GM12878 (cell line): ENCODE data around the gene HMGB2. TPM values are rescaled to one million over a fixed set of nuclear protein-coding genes. Genes with fewer than 3 reads are reported as not detected.

Experiments used
- BACH1 ChIP-seq: fragments of 450-650 bp; IDR thresholded peaks from 2 replicates; pipeline ENCODE4 v1.6.1; 2017; ENCODE audit warnings: mild to moderate bottlenecking, borderline replicate concordance
- BRCA1 ChIP-seq: IDR thresholded peaks from 2 replicates; pipeline ENCODE4 v1.6.1; 2011; ENCODE audit warnings: low read depth, low read length, improper control_type of control experiment
- CBX5 ChIP-seq: sonication (generic); IDR thresholded peaks from 2 replicates; pipeline ENCODE4 v1.6.1; 2016; ENCODE audit warnings: low read depth, moderate library complexity, mild to moderate bottlenecking, inconsistent platforms
- CREM ChIP-seq: IDR thresholded peaks from 2 replicates; pipeline ENCODE4 v1.6.1; 2014; ENCODE audit warnings: antibody characterized with exemption, low read depth
- EP300 ChIP-seq, 2 experiments: fragments of 150-350 bp in 1 of 2; IDR thresholded peaks; 2 replicates each; pipeline ENCODE4 v1.6.1; 2011 to 2012; ENCODE audit warnings: low read depth in 2 of 2, low read length in 2 of 2, borderline replicate concordance in 1 of 2, improper control_type of control experiment in 1 of 2, inconsistent platforms in 1 of 2; ENCODE audit not compliant: control insufficient read depth in 1 of 2
- FOXK2 ChIP-seq: fragments of 450-650 bp; IDR thresholded peaks from 2 replicates; pipeline ENCODE4 v1.6.1; 2017; ENCODE audit warnings: mild to moderate bottlenecking, moderate library complexity
- HCFC1 ChIP-seq: fragments of 150-350 bp; IDR thresholded peaks from 2 replicates; pipeline ENCODE4 v1.6.1; 2014; ENCODE audit warnings: low read length
- HDGF ChIP-seq: fragments of 450-650 bp; IDR thresholded peaks from 2 replicates; pipeline ENCODE4 v1.6.1; 2016; ENCODE audit warnings: antibody characterized with exemption
- MYC ChIP-seq: IDR thresholded peaks from 2 replicates; pipeline ENCODE4 v1.6.1; 2011; ENCODE audit warnings: mild to moderate bottlenecking, low read length, moderate library complexity, inconsistent platforms; ENCODE audit not compliant: insufficient read depth, insufficient replicate concordance, insufficient read length, severe bottlenecking
- NFXL1 ChIP-seq: fragments of 450-650 bp; IDR thresholded peaks from 2 replicates; pipeline ENCODE4 v1.6.1; 2017; ENCODE audit warnings: antibody characterized with exemption, mild to moderate bottlenecking, borderline replicate concordance
- PAX5 ChIP-seq: IDR thresholded peaks from 2 replicates; pipeline ENCODE4 v1.6.1; 2011; ENCODE audit warnings: low read depth, low read length, borderline replicate concordance
- POLR2A ChIP-seq: IDR thresholded peaks from 2 replicates; pipeline ENCODE4 v1.6.1; 2011; ENCODE audit warnings: low read depth, mild to moderate bottlenecking, low read length
- RAD21 ChIP-seq: IDR thresholded peaks from 2 replicates; pipeline ENCODE4 v1.6.1; 2011; ENCODE audit warnings: mild to moderate bottlenecking, low read depth, low read length, moderate library complexity; ENCODE audit not compliant: insufficient read depth
- SIX5 ChIP-seq: IDR thresholded peaks from 2 replicates; pipeline ENCODE4 v1.6.1; 2011; ENCODE audit warnings: mild to moderate bottlenecking, low read depth, low read length, moderate library complexity; ENCODE audit not compliant: severe bottlenecking
- SMAD5 ChIP-seq: IDR thresholded peaks from 2 replicates; pipeline ENCODE4 v1.6.1; 2016; ENCODE audit warnings: antibody characterized with exemption, low read depth
- SMC3 ChIP-seq: IDR thresholded peaks from 2 replicates; pipeline ENCODE4 v1.6.1; 2011; ENCODE audit warnings: low read length, improper control_type of control experiment, borderline replicate concordance
- SREBF2 ChIP-seq: IDR thresholded peaks from 2 replicates; pipeline ENCODE4 v1.6.1; 2012; ENCODE audit warnings: mild to moderate bottlenecking, low read length
- YBX1 ChIP-seq: fragments of 450-650 bp; IDR thresholded peaks from 2 replicates; pipeline ENCODE4 v1.6.1; 2016; ENCODE audit warnings: antibody characterized with exemption
- ZNF384 ChIP-seq: IDR thresholded peaks from 2 replicates; pipeline ENCODE4 v1.6.1; 2012; ENCODE audit warnings: low read depth, mild to moderate bottlenecking, low read length, improper control_type of control experiment, borderline replicate concordance
- ZNF592 ChIP-seq: fragments of 450-650 bp; IDR thresholded peaks from 2 replicates; pipeline ENCODE4 v1.6.1; 2017; ENCODE audit warnings: mild to moderate bottlenecking, moderate library complexity
- ZNF622 ChIP-seq: fragments of 450-650 bp; IDR thresholded peaks from 2 replicates; pipeline ENCODE4 v1.6.1; 2017; ENCODE audit warnings: mild to moderate bottlenecking, inconsistent platforms
- polyA plus RNA-seq, 11 experiments: library from polyadenylated mRNA; depleted of rRNA in 4 of 11; unstranded in 6 of 11; stranded (reverse) in 5 of 11; fragments of >200 nt; fragmentation: Nextera tagmentation in 4 of 11; fragmentation: Illumina TruSeq in 1 of 11; extraction: Ambion mirVana in 4 of 11; extraction: Trizol in 1 of 11; gene quantifications; 1 replicate in 1 of 11; 2 replicates in 10 of 11; pipeline versions ENCODE4 v1.2.1 to v1.2.3, GENCODE V29; 2011 to 2016; ENCODE audit warnings: inconsistent platforms in 2 of 11, missing spikeins in 2 of 11, low read depth in 1 of 11
- total RNA-seq, 4 experiments: library from RNA; depleted of rRNA in 3 of 4; stranded (reverse); fragments of >200 nt in 3 of 4; fragmentation: Illumina TruSeq in 1 of 4; extraction: Trizol in 1 of 4; gene quantifications; 2 replicates each; pipeline versions ENCODE4 v1.2.1 to v1.2.3, GENCODE V29; 2013 to 2021
- TF ChIP-seq, protein P1 (sequence below): fragments of 150-350 bp; IDR thresholded peaks from 2 replicates; pipeline ENCODE4 v1.6.1; 2016; ENCODE audit warnings: low read depth, low read length
- TF ChIP-seq, protein P2 (sequence below): IDR thresholded peaks from 2 replicates; pipeline ENCODE4 v1.6.1; 2012; ENCODE audit warnings: low read length, inconsistent platforms
- TF ChIP-seq, protein P3 (sequence below): IDR thresholded peaks from 2 replicates; pipeline ENCODE4 v1.6.1; 2012; ENCODE audit warnings: low read depth, low read length, improper control_type of control experiment

The HMGB2 gene
- total and polyA plus RNA-seq, 10 of the 15 experiments (the other 5 are each of a cell fraction or from before 2014, with no cell fraction given) = 260 to 961 (median 668) TPM

DNA sequence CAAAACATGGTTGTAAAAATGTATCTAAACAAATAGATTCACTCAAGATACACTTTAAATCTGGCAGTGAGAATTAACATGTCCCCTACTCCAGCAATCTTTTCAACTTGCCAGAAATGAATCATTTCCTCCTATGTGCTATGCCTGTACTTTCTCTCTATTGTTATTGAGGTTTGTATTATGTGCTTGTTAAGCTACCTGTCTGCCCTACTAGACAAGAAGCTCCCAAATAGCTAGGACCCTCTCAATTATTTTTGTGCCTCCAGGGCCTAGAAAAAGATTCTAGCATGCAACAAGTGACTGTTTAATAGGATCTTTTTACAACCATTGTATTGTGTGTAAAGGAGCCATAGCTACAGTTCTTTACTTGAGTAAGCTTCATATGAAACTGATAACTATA is 33.1 kb upstream of the HMGB2 start (continued):
- TF ChIP-seq, protein P1, sequence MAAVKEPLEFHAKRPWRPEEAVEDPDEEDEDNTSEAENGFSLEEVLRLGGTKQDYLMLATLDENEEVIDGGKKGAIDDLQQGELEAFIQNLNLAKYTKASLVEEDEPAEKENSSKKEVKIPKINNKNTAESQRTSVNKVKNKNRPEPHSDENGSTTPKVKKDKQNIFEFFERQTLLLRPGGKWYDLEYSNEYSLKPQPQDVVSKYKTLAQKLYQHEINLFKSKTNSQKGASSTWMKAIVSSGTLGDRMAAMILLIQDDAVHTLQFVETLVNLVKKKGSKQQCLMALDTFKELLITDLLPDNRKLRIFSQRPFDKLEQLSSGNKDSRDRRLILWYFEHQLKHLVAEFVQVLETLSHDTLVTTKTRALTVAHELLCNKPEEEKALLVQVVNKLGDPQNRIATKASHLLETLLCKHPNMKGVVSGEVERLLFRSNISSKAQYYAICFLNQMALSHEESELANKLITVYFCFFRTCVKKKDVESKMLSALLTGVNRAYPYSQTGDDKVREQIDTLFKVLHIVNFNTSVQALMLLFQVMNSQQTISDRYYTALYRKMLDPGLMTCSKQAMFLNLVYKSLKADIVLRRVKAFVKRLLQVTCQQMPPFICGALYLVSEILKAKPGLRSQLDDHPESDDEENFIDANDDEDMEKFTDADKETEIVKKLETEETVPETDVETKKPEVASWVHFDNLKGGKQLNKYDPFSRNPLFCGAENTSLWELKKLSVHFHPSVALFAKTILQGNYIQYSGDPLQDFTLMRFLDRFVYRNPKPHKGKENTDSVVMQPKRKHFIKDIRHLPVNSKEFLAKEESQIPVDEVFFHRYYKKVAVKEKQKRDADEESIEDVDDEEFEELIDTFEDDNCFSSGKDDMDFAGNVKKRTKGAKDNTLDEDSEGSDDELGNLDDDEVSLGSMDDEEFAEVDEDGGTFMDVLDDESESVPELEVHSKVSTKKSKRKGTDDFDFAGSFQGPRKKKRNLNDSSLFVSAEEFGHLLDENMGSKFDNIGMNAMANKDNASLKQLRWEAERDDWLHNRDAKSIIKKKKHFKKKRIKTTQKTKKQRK = no peak
- TF ChIP-seq RAD21 (no peak), SMC3 (no peak), BRCA1 (no peak), SMAD5 (no peak), ZNF592 (no peak), SREBF2 (no peak), CBX5 (no peak), POLR2A (no peak), PAX5 (no peak), YBX1 (no peak), FOXK2 (no peak), MYC (no peak), NFXL1 (no peak), ZNF622 (no peak), EP300 (IDR thresholded peaks at IDR 0.05; ENCODE audit: borderline replicate concordance in 1 of 2, control insufficient read depth in 1 of 2, low read depth in 2 of 2, low read length in 2 of 2) (peak in 1 of 2 experiments; percentile 46; a peak in 1 of 4 replicates), SIX5 (no peak), BACH1 (no peak), CREM (peak; percentile 29; the same call in 1 of the 2 replicates), HDGF (no peak), HCFC1 (no peak), ZNF384 (no peak)
- TF ChIP-seq, protein P2, sequence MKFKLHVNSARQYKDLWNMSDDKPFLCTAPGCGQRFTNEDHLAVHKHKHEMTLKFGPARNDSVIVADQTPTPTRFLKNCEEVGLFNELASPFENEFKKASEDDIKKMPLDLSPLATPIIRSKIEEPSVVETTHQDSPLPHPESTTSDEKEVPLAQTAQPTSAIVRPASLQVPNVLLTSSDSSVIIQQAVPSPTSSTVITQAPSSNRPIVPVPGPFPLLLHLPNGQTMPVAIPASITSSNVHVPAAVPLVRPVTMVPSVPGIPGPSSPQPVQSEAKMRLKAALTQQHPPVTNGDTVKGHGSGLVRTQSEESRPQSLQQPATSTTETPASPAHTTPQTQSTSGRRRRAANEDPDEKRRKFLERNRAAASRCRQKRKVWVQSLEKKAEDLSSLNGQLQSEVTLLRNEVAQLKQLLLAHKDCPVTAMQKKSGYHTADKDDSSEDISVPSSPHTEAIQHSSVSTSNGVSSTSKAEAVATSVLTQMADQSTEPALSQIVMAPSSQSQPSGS = peak; percentile 37; the same call in 1 of the 2 replicates
- TF ChIP-seq, protein P3, sequence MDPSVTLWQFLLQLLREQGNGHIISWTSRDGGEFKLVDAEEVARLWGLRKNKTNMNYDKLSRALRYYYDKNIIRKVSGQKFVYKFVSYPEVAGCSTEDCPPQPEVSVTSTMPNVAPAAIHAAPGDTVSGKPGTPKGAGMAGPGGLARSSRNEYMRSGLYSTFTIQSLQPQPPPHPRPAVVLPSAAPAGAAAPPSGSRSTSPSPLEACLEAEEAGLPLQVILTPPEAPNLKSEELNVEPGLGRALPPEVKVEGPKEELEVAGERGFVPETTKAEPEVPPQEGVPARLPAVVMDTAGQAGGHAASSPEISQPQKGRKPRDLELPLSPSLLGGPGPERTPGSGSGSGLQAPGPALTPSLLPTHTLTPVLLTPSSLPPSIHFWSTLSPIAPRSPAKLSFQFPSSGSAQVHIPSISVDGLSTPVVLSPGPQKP = no peak
